ENCODE data around the gene TUBGCP6. TPM values are rescaled to one million over a fixed set of nuclear protein-coding genes. Genes with fewer than 3 reads are reported as not detected.

Gene TUBGCP6
- total and polyA plus RNA-seq, 2 donors (not counting 1 experiment from before 2014, with no cell fraction given): 137 to 178 TPM

DNA sequence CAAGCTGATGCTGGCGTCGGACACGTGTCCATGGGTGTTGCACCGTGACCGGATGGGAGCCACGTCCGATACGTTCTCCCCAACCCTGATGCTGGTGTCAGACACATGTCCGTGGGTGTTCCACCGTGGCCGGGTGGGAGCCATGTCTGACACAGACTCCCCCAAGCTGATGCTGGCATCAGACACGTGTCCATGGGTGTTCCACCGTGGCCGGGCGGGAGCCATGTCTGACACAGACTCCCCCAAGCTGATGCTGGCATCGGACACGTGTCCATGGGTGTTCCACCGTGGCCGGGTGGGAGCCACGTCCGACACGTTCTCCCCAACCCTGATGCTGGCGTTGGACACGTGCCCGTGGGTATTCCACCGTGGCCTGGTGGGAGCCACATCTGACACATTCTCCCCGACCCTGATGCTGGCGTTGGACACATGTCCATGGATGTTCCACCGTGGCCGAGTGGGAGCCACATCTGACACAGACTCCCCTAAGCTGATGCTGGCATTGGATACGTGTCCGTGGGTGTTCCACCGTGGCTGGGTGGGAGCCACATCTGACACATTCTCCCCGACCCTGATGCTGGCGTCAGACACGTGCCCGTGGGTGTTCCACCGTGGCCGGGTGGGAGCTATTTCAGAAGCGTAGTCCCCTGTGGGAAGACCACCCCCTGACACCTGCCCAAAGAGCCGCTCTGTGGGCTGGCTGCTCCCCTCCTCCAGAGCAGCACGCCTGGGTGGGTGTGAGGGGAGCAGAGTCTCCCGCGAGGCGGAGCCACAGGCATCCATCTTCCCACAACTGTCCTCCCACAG lies 24.0 kb downstream of the TUBGCP6 start:
- ATAC-seq (ENCODE audit: low read depth): no peak
- H3K9ac ChIP-seq (ENCODE audit: low read length): no peak overlapping the region
- Mint-ChIP-seq H3K27ac (no peak overlapping the region), H3K9me3 (ENCODE audit: insufficient read depth) (no peaks in the 10 kb centered on the region), H3K27me3 (no peaks in the 10 kb centered on the region), H3K4me3 (no peak overlapping the region), H3K4me1 (no peaks in the 10 kb centered on the region)
- H3K4me2 ChIP-seq (replicated peaks; ENCODE audit: low read depth, low read length, poor library complexity, severe bottlenecking): no peak overlapping the region
- TF ChIP-seq CTCF (IDR thresholded peaks at IDR 0.05) (no peak), EZH2 (IDR thresholded peaks at IDR 0.05; ENCODE audit: borderline replicate concordance, insufficient read depth, low read depth, low read length, poor library complexity, severe bottlenecking) (no peak)
- DNase-seq: no peak
- ChIA-PET CTCF (interaction anchor here (1.2 to 3.5 kb wide), 3 partner anchors 71 to 291 kb away, joined by 3 to 11 read pairs (median 4); no protein-coding TSS in a partner anchor), POLR2A (interaction anchor here (0.7 kb wide), 1 partner anchor 30 kb away, joined by 3 read pairs; no protein-coding TSS in a partner anchor)
- no peak overlapping the region for H3K4me3 ChIP-seq (ENCODE audit: control extremely low read depth in 1 of 5, extremely low read depth in 1 of 5, insufficient read depth in 1 of 5, low read depth in 2 of 5, low read length in 4 of 5)
- H3K27me3 ChIP-seq (replicated peaks in 1 of 4; ENCODE audit: control extremely low read depth in 1 of 4, control insufficient read depth in 3 of 4, insufficient read depth in 4 of 4, low read length in 3 of 4): no peaks in the 10 kb centered on the region
- no peak overlapping the region for H3K27ac ChIP-seq (ENCODE audit: low read length in 2 of 2)
- intact Hi-C loops (cut with micrococcal nuclease): no loop called here
- no peaks in the 10 kb centered on the region for H3K4me1 ChIP-seq (ENCODE audit: control insufficient read depth in 2 of 2, insufficient read depth in 2 of 2, low read length in 2 of 2)
- H3K36me3 ChIP-seq (replicated peaks in 1 of 2; ENCODE audit: control extremely low read depth in 1 of 2, control insufficient read depth in 1 of 2, extremely low read depth in 1 of 2, insufficient read depth in 2 of 2, low read length in 1 of 2): peaks cover 0 to 77% of the 10 kb centered on the region in 2 experiments
- 98% methylated on average over 40 of the region's 45 CpGs for WGBS (ENCODE audit: insufficient coverage)
- H2AFZ ChIP-seq (ENCODE audit: insufficient read depth, low read depth, low read length, poor library complexity, severe bottlenecking): no peak overlapping the region
- peaks cover 6% of the 10 kb centered on the region for H4K20me1 ChIP-seq (ENCODE audit: control insufficient read depth, insufficient read depth, low read length, poor library complexity, severe bottlenecking)
- H3K9me3 ChIP-seq (ENCODE audit: control extremely low read depth in 1 of 3, control insufficient read depth in 2 of 3, insufficient read depth in 1 of 3, low read length in 2 of 3): no peaks in the 10 kb centered on the region
- peaks cover under 1% of the 10 kb centered on the region for H3K79me2 ChIP-seq (ENCODE audit: control insufficient read depth, insufficient read depth, low read length)

All from B cell (primary cell).